ENCODE measurements around the gene PTPN3. TPM values are rescaled to one million over a fixed set of nuclear protein-coding genes. Genes with fewer than 3 reads are reported as not detected.

Gene PTPN3
- total and polyA plus RNA-seq, 4 donors = 6.3 to 30.3 (median 23.5) TPM

DNA sequence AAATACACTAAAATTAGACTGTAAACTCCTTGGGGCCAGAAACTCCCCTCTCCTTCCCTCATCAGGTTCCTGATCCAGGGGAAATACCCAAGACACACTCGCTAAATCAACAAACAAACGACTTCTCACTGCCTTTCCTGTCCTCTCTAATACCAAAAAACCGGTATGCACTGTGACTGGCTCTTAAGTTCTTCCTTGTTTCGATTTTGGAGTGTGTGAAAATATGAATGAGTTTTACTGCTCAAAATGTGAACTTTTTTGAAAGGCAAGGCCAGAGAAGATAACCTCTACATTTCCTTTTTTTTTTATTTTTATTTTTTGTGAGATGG, 96.2 kb downstream of the PTPN3 start:
- TF ChIP-seq CTCF (IDR thresholded peaks at IDR 0.05; ENCODE audit: low read depth, low read length, missing input control) = no peak
- TF ChIP-seq SP1 (IDR thresholded peaks at IDR 0.05) = no peak
- no peak for TF ChIP-seq GABPA (IDR thresholded peaks at IDR 0.05 in 1 of 2, conservative IDR thresholded peaks at IDR 0.05 in 1 of 2)
- no peak for TF ChIP-seq HNF4A (conservative IDR thresholded peaks at IDR 0.05)
- no peak for TF ChIP-seq RXRA (IDR thresholded peaks at IDR 0.05)
- no peak for TF ChIP-seq REST (IDR thresholded peaks at IDR 0.05)
- TF ChIP-seq RAD21 (IDR thresholded peaks at IDR 0.05) = no peak
- TF ChIP-seq, protein P1, sequence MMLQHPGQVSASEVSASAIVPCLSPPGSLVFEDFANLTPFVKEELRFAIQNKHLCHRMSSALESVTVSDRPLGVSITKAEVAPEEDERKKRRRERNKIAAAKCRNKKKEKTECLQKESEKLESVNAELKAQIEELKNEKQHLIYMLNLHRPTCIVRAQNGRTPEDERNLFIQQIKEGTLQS (IDR thresholded peaks at IDR 0.05) = no peak
- no peak for TF ChIP-seq JUND (IDR thresholded peaks at IDR 0.05)
- TF ChIP-seq, protein P2, sequence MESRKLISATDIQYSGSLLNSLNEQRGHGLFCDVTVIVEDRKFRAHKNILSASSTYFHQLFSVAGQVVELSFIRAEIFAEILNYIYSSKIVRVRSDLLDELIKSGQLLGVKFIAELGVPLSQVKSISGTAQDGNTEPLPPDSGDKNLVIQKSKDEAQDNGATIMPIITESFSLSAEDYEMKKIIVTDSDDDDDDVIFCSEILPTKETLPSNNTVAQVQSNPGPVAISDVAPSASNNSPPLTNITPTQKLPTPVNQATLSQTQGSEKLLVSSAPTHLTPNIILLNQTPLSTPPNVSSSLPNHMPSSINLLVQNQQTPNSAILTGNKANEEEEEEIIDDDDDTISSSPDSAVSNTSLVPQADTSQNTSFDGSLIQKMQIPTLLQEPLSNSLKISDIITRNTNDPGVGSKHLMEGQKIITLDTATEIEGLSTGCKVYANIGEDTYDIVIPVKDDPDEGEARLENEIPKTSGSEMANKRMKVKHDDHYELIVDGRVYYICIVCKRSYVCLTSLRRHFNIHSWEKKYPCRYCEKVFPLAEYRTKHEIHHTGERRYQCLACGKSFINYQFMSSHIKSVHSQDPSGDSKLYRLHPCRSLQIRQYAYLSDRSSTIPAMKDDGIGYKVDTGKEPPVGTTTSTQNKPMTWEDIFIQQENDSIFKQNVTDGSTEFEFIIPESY (IDR thresholded peaks at IDR 0.05) = no peak
- no peak for TF ChIP-seq FOXA2 (IDR thresholded peaks at IDR 0.05)
- TF ChIP-seq, protein P3, sequence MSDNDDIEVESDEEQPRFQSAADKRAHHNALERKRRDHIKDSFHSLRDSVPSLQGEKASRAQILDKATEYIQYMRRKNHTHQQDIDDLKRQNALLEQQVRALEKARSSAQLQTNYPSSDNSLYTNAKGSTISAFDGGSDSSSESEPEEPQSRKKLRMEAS (IDR thresholded peaks at IDR 0.05) = no peak
- no peak for TF ChIP-seq TAF1 (conservative IDR thresholded peaks at IDR 0.05)
- TF ChIP-seq HNF4G (IDR thresholded peaks at IDR 0.05) = no peak
- no peak for TF ChIP-seq NR2F2 (IDR thresholded peaks at IDR 0.05)
- Histone ChIP-seq H3K27me3 (ENCODE audit: control insufficient read depth in 4 of 4, insufficient read depth in 4 of 4, low read length in 3 of 4) (no peaks in the 10 kb centered on the region), H3K4me1 (ENCODE audit: control insufficient read depth in 4 of 4, insufficient read depth in 4 of 4, low read length in 3 of 4) (no peaks in the 10 kb centered on the region), H3K4me3 (ENCODE audit: low read depth in 1 of 3, low read length in 3 of 3) (no peak overlapping the region), H3K36me3 (ENCODE audit: control insufficient read depth in 4 of 4, insufficient read depth in 3 of 4, low read depth in 1 of 4, low read length in 3 of 4) (peaks cover 16 to 70% (median 57%) of the 10 kb centered on the region in 4 donors), H3K9ac (ENCODE audit: low read depth in 1 of 2, low read length in 2 of 2) (no peak overlapping the region), H3K27ac (ENCODE audit: low read depth in 1 of 2, low read length in 2 of 2) (no peak overlapping the region), H3K9me3 (ENCODE audit: control insufficient read depth in 4 of 4, low read length in 3 of 4) (no peaks in the 10 kb centered on the region)
- DNase-seq (ENCODE audit: low spot score) = no peak
- WGBS = 62% methylated on average over 4 of the region's 4 CpGs
